GM12891 (cell line): ENCODE data around the gene WRNIP1.

Experiments
- POLR2A ChIP-seq: IDR thresholded peaks from 2 replicates; pipeline ENCODE4 v1.6.1; 2011; ENCODE audit warnings: low read depth, low read length, control low read depth
- POLR2AphosphoS5 ChIP-seq: IDR thresholded peaks from 2 replicates; pipeline ENCODE4 v1.6.1; 2011; ENCODE audit warnings: low read depth, low read length, control low read depth
- POU2F2 ChIP-seq: IDR thresholded peaks from 2 replicates; pipeline ENCODE4 v1.6.1; 2011; ENCODE audit warnings: low read depth, mild to moderate bottlenecking, control low read depth, low read length, moderate library complexity
- SPI1 ChIP-seq: IDR thresholded peaks from 2 replicates; pipeline ENCODE4 v1.6.1; 2011; ENCODE audit warnings: low read depth, low read length, control low read depth
- TAF1 ChIP-seq: IDR thresholded peaks from 2 replicates; pipeline ENCODE4 v1.6.1; 2011; ENCODE audit warnings: low read depth, low read length, control low read depth

- TF ChIP-seq POLR2A: no peak
- TF ChIP-seq SPI1: no peak
- no peak for TF ChIP-seq POU2F2
- TF ChIP-seq POLR2AphosphoS5: no peak
- TF ChIP-seq TAF1: no peak
Observed at GRCh38 chr6:2827142-2827541, 61.9 kb downstream of the WRNIP1 start.
